GM18951 (cell line): ENCODE results near the gene CCDC92.
"Not testable (repeated sequence)": the region's sequence is repeated elsewhere in the genome, so short reads cannot be mapped to it uniquely, and the experiment has no call there.

ENCODE experiments used
- POLR2A ChIP-seq: IDR thresholded peaks from 4 replicates; pipeline ENCODE4 v1.6.1; 2011; ENCODE audit warnings: mild to moderate bottlenecking; ENCODE audit not compliant: insufficient read length, insufficient read depth; ENCODE audit errors: extremely low read depth
- in situ Hi-C: fragments of 300-500 bp; cut with MboI; formaldehyde crosslinking; loops from one replicate; pipeline ENCODE4 v1.12.0; 2022; ENCODE audit warnings: low sequenced_read_pairs, mixed read lengths, inconsistent platforms; ENCODE audit not compliant: unreplicated experiment

CCDC92 gene

DNA sequence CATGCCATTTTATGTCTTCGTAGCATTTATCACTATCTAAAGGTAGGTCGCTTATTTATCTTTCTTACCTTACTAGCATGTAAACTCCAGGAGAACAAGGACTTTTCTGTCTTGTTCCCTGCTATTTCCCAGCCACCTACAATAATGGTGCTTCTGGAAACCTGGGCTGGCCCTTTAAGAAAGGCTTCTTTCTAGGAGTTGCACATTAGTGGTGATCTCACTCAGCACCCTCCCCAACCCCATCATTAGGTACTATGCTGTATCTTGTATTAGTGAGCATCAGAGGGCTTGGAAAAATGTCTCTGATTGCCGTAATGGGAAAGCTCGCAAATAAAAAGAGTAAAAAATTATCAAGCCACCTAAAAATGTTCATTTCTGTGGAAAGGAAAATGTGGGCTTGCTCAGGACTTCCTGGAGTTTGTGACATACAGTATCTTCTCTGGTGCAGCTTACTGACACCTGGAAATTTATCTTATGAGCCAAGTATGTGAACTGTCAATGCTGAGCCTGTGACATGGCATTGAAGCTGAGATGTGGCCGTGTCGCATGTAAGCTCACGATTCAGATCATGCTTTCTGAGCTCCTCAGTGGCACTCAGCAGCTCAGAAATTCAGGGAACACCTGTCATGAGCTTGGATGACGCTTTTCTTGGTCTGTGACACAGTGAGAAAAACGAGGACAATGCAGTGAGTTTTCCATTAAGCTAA, 12.4 kb downstream of the CCDC92 start:
- no peak for TF ChIP-seq POLR2A
- in situ Hi-C loops, result no loop called here

DNA sequence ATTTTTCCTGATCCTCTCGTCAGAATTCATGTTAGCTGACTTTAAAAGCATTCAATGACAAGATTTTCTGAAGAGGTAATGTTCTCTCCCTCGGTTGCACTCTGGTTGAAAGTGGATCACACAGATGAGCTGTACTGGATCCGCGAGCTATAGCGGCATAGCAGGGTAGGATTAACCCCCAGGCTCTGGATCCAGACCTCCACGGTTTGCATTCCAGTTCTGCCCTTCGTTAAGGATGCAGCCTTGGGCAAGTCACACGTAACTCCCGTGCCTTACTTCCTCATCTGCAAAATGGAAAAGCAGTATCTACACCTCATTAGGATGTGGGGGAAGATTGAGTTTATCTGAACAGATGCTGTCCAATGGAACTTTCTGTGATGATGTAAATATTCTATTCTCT, 13.8 kb downstream of the CCDC92 start:
- no peak for TF ChIP-seq POLR2A

DNA sequence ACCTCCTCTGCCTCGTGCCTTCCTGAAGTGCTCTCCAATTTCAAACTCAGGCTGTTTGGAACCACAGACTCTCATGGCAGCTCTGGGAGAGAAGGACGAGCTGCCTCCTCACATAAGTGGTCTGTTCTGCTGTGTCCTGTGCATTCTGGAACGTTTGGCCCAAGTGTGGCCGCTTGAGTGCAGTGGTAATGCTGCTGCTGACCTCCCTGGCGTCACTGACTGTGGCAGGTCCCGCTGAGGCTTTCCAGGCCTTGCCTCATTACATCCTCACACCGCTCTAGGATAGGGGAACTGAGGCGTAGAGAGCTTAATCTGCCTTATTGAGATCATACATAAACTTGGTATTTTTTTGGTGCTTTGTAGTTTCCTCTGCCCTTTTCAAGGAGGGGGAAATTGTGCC, 14.2 kb downstream of the CCDC92 start:
- in situ Hi-C loops, result no loop called here

More for the DNA sequence above, 13.8 kb downstream of the CCDC92 start:
- in situ Hi-C loops, result no loop called here

DNA sequence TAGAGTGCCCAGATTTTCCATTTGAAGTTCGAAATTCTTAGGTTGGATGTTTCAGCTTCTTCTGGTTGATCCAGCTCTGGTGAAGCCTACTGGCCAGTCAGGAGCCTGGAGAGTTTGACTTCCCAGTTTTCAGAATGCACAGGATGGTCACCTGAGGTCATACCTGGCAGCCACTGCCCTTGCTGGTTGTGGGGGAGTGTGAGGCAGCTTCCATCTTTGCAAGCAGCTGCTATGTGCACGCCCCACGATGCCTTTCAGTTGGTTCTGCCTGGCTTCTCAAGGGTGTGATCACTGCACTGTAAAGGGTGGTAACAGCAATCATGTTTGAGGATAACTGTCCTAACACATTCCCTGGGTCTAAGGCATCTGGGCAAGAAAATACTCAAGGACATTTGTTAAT, 15.4 kb downstream of the CCDC92 start:
- in situ Hi-C loops, result no loop called here
- no peak for TF ChIP-seq POLR2A

More for the DNA sequence above, 14.2 kb downstream of the CCDC92 start:
- no peak for TF ChIP-seq POLR2A

- no peak for TF ChIP-seq POLR2A
Observed at GRCh38 chr12:123956249-123956648, 16.4 kb downstream of the CCDC92 start.

DNA sequence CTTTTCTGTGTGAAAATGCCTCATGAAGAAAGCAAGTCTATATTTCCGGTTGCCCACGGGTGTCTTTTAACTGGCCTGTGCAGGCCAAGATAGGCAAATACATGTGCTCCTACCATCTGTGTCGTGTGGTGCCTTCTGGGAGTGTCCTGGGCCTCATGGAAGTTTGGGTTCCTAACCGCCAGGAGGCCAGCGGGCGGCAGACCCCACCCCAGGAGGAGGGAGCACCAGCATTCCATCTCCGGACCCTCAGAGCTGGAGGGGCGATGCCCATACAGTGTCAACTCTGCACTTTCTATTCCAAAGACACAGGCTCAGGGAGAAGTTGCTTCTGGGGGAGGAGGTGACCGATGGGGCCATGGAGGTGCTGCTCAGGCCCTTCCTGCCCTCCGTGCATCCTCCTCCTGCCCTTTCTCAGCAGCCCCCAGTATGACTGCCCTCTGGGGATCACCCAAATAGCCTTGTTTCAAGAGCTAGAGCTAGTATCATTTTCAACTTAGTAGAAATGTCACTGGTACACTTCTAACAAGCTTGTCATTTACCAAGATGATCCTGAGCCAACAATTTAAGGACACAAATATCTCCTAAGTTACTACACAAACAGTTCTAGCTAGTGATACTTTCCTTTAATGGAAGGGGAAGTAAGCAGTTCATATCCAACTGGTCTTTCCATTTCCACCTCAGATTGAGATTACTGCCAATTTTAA, 17.8 kb downstream of the CCDC92 start:
- no peak for TF ChIP-seq POLR2A
- in situ Hi-C loops, result no loop called here

More at GRCh38 chr12:123956249-123956648, 16.4 kb downstream of the CCDC92 start:
- in situ Hi-C loops, result no loop called here

- in situ Hi-C loops, result no loop called here
- TF ChIP-seq POLR2A, result no peak
Observed at GRCh38 chr12:123952037-123952436, 20.6 kb downstream of the CCDC92 start.

DNA sequence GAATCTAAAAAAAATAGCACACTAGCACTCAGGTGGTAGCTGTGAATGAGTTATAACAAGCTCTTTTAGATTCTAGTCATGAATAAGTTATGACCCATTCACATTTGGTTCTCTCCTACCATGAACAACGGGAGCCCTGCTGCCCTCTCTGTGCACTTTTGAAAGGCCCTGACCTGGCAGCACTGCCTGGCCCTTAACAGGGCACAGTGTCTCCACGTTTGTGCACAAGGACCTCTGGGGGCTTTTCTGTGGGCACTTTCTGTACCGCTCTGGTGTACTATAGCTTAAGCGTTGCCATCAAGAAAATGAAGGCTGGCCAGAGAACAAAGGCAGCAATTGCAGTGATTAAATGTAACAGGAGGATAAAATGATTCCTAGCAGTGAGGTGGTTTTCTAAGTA, 21.2 kb downstream of the CCDC92 start:
- no peak for TF ChIP-seq POLR2A
- in situ Hi-C loops, result no loop called here

- in situ Hi-C loops, result no loop called here
Observed at GRCh38 chr12:123950476-123951349, 21.9 kb downstream of the CCDC92 start.

DNA sequence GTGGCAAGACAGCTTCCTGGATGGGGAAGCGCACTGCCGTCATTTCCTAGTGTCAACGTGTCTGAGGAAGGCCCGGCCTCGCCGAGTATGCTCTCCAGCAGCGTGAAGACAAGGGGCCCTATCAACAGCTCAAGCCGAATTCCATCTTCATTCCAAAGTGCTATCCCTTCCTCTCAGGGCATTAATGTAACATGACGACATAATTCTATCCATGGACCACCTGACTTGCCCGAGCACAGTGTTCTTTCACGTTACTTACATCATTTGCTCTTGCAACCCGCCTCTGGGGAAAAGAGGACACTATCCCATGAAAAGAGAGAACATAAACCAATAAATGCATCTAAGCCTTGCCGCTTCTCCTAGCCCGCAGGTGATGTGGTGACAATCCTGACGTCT, 22.9 kb downstream of the CCDC92 start:
- in situ Hi-C loops, result no loop called here
- no peak for TF ChIP-seq POLR2A

More at GRCh38 chr12:123950476-123951349, 21.9 kb downstream of the CCDC92 start:
- no peak for TF ChIP-seq POLR2A

DNA sequence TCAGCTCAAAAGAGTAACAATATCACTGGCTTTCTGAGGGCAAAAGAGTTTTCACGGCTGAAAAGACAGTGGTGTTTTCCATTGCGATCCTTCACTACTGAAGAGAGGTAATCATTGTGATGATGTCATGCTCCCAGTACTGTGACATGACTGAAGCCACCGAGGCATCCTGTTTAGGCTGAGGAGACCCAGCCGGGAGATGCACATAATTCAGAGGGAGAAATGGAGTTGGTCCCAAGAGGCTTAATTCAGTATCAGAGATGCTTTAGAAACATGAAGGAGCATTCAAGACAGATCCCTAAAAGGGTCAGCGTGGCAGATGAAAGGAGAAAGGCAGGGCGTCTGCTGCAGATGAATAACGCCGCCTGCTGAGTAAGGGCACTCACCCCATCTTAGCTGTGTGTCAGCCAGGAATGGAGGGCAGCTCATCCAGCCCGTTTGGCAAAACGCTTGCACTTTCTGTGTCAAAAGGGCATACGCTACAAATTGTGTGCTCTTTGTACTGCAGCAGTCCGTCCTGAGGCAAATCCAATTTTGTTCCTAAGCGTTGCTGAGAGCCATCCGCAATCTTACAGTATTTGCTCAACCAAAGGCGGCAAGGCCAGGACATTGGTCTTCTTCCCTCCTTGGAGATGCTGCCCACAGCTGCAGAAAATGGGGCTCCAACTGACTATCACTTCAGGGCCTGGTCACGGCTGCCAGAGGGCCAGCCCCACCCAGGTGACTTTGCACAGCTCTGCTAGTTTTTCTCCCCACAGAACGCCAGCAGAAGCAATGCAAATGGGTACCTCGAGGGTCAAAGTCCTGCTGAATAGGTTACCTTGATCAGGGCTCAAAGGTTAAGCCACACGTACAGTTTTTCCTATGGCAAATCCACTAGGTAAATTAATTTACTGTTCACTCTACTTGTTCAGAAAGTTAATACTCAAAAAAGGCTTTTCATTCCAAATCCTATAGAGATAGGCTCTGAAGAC, 23.5 kb downstream of the CCDC92 start:
- in situ Hi-C loops, result no loop called here
- no peak for TF ChIP-seq POLR2A

GRCh38 chr12:123948401-123948795, 24.2 kb downstream of the CCDC92 start:
- TF ChIP-seq POLR2A, result no peak
- in situ Hi-C loops, result no loop called here

GRCh38 chr12:123947531-123947930, 25.1 kb downstream of the CCDC92 start:
- in situ Hi-C loops, result not testable (repeated sequence)

GRCh38 chr12:123946516-123947505, 25.8 kb downstream of the CCDC92 start:
- in situ Hi-C loops, result not testable (repeated sequence)
